Peyer's patch (tissue), 4 donors: ENCODE data around the gene PAX6.

Experiments used
- POLR2A ChIP-seq, 2 donors: fragments of 450-650 bp; IDR thresholded peaks; one replicate each; pipeline ENCODE4 v1.5.1; 2017; ENCODE audit warnings: antibody characterized with exemption in 2 of 2, mild to moderate bottlenecking in 2 of 2, moderate library complexity in 2 of 2
- TF ChIP-seq, protein P1 (sequence below), 6 experiments: fragments of 450-650 bp in 4 of 6; fragments of 200-600 bp in 2 of 6; sonication (generic) in 1 of 6; IDR thresholded peaks; one replicate each; pipeline ENCODE4 v1.5.1; 2017 to 2019; ENCODE audit warnings: antibody characterized with exemption in 6 of 6, mild to moderate bottlenecking in 3 of 6, moderate library complexity in 1 of 6

DNA sequence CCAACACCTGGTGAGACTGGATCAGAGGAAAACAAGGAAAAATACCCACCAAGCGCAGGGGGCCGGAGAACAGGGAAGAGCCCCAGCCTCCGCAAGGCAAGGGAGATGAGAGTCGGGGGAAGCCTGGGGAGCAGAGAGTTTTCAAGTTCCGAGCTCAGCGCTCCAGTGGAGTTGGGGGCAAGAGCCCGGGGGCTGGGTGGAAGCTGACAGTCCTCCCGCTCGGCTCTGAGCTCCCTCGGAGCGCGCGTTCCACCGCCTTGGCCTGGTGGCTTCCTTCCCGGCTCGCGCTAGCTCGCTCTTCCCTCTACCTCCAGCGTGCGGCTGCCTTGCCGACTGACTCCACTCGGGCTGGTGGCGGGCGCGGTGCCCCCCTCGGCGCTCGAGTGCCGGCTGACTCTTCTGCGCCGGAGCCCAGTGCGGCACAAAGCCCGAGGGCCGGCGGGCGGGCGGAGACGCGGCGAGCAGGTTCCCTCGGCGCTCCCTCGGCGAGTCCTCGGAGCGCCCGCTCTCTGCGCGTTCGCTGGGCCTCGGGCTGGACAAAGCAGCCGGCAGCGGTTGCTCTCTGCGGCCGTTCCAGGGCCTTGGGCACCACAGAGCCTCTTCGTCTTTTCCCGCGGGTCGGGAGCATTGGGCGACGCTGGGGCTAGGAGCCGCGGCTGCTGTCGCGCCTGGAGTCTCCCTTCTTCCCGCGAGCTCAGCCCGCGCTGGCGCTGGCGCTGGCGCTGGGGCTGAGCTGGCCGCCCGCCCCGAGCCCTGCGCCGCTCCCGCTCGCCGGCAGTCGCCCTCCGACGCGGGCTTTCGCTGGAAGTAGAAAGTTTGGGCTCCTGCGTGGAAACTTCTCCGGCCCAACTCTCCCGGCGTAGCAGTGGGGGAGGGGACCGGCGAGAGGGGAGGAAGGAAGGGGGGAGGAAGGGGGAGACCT is 1.0 kb downstream of the PAX6 start:
- TF ChIP-seq, protein P1, sequence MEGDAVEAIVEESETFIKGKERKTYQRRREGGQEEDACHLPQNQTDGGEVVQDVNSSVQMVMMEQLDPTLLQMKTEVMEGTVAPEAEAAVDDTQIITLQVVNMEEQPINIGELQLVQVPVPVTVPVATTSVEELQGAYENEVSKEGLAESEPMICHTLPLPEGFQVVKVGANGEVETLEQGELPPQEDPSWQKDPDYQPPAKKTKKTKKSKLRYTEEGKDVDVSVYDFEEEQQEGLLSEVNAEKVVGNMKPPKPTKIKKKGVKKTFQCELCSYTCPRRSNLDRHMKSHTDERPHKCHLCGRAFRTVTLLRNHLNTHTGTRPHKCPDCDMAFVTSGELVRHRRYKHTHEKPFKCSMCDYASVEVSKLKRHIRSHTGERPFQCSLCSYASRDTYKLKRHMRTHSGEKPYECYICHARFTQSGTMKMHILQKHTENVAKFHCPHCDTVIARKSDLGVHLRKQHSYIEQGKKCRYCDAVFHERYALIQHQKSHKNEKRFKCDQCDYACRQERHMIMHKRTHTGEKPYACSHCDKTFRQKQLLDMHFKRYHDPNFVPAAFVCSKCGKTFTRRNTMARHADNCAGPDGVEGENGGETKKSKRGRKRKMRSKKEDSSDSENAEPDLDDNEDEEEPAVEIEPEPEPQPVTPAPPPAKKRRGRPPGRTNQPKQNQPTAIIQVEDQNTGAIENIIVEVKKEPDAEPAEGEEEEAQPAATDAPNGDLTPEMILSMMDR (IDR thresholded peaks at IDR 0.05) = no peak
- TF ChIP-seq POLR2A (IDR thresholded peaks at IDR 0.05) = no peak
